ENCODE results near the gene PLEKHH1.

DNA sequence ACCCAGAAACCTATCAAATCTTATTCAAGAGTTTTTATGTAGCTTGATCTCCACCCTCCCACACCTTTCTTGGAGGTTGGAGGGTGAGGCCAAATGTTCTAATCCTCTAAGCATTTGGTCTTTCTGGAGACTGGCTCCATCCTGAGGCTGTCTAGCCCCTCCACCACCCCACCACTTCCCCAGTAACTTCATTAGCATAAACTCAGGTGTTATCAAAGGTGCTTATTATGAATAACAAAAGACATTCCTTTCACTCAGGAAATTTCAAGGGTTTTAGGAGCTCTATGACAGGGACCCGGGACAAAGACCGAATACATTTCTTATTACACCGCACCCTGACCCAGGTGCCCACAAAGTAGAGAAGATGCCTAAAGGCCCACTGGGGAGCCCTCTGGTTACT is 41.8 kb upstream of the PLEKHH1 start:
- TF ChIP-seq, protein P1, sequence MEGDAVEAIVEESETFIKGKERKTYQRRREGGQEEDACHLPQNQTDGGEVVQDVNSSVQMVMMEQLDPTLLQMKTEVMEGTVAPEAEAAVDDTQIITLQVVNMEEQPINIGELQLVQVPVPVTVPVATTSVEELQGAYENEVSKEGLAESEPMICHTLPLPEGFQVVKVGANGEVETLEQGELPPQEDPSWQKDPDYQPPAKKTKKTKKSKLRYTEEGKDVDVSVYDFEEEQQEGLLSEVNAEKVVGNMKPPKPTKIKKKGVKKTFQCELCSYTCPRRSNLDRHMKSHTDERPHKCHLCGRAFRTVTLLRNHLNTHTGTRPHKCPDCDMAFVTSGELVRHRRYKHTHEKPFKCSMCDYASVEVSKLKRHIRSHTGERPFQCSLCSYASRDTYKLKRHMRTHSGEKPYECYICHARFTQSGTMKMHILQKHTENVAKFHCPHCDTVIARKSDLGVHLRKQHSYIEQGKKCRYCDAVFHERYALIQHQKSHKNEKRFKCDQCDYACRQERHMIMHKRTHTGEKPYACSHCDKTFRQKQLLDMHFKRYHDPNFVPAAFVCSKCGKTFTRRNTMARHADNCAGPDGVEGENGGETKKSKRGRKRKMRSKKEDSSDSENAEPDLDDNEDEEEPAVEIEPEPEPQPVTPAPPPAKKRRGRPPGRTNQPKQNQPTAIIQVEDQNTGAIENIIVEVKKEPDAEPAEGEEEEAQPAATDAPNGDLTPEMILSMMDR (conservative IDR thresholded peaks at IDR 0.05 in 1 of 2, IDR thresholded peaks at IDR 0.05 in 1 of 2; ENCODE audit: extremely low read depth in 1 of 2, insufficient read depth in 1 of 2, low read depth in 1 of 2, low read length in 2 of 2): no peak
- TF ChIP-seq EZH2 (IDR thresholded peaks at IDR 0.05; ENCODE audit: borderline replicate concordance, low read length): no peak

Data from mammary epithelial cell (primary cell).